RCC 7860 (cell line): ENCODE measurements around the gene STIM1.
"Not testable (repeated sequence)": the region's sequence is repeated elsewhere in the genome, so short reads cannot be mapped to it uniquely, and the experiment has no call there.

Source experiments
- DNase-seq: peaks from one replicate; pipeline ENCODE4 v3.0.0-alpha.2; 2015; ENCODE audit warnings: low spot score
- FAIRE-seq: peaks from 2 replicates; lab custom pipeline; 2012; peaks lifted over from hg19 to GRCh38; lab: Jason Lieb, UNC

The STIM1 gene

GRCh38 chr11:4006946-4007680 is 151.6 kb downstream of the STIM1 start:
- no peak for FAIRE-seq
- no peak for DNase-seq

GRCh38 chr11:4008116-4008515 is 152.7 kb downstream of the STIM1 start:
- DNase-seq (no peak), FAIRE-seq (no peak)

GRCh38 chr11:4016602-4017001 is 161.1 kb downstream of the STIM1 start:
- FAIRE-seq, DNase-seq: not testable (repeated sequence)

GRCh38 chr11:4017129-4017528 is 161.7 kb downstream of the STIM1 start:
- FAIRE-seq (no peak), DNase-seq (no peak)

- DNase-seq = no peak
- FAIRE-seq = no peak
These were observed 163.2 kb downstream of the STIM1 start for GRCh38 chr11:4018641-4019040.

GRCh38 chr11:4019891-4020290 is 164.4 kb downstream of the STIM1 start:
- FAIRE-seq (no peak), DNase-seq (no peak)

GRCh38 chr11:4022669-4023068 is 167.2 kb downstream of the STIM1 start:
- DNase-seq (no peak), FAIRE-seq (no peak)

- no peak for DNase-seq
- FAIRE-seq = no peak
These were observed 169.9 kb downstream of the STIM1 start for GRCh38 chr11:4025248-4025966.

- FAIRE-seq (no peak), DNase-seq (no peak)
These were observed 170.5 kb downstream of the STIM1 start for GRCh38 chr11:4025967-4026324.

- no peak for DNase-seq
- no peak for FAIRE-seq
These were observed 170.9 kb downstream of the STIM1 start for GRCh38 chr11:4026389-4026788.

GRCh38 chr11:4027746-4028145 is 172.3 kb downstream of the STIM1 start:
- FAIRE-seq = no peak
- DNase-seq = no peak

- no peak for FAIRE-seq
- DNase-seq = no peak
These were observed 174.7 kb downstream of the STIM1 start for GRCh38 chr11:4030197-4030596.

- FAIRE-seq = no peak
- no peak for DNase-seq
These were observed 176.6 kb downstream of the STIM1 start for GRCh38 chr11:4032097-4032496.

GRCh38 chr11:4035985-4036384 is 180.5 kb downstream of the STIM1 start:
- no peak for FAIRE-seq
- DNase-seq = no peak

- DNase-seq (no peak), FAIRE-seq (no peak)
These were observed 183.5 kb downstream of the STIM1 start for GRCh38 chr11:4039011-4039410.

GRCh38 chr11:4040461-4040860 is 185.0 kb downstream of the STIM1 start:
- DNase-seq (no peak), FAIRE-seq (no peak)

- FAIRE-seq (no peak), DNase-seq (no peak)
These were observed 186.4 kb downstream of the STIM1 start for GRCh38 chr11:4041731-4042391.

GRCh38 chr11:4044976-4045646 is 189.6 kb downstream of the STIM1 start:
- FAIRE-seq (no peak), DNase-seq (no peak)

- DNase-seq (no peak), FAIRE-seq (no peak)
These were observed 192.9 kb downstream of the STIM1 start for GRCh38 chr11:4048340-4048739.

- FAIRE-seq (no peak), DNase-seq (no peak)
These were observed 193.5 kb downstream of the STIM1 start for GRCh38 chr11:4049006-4049405.

- FAIRE-seq = no peak
These were observed 194.7 kb downstream of the STIM1 start for GRCh38 chr11:4050138-4050537.

More at GRCh38 chr11:4050138-4050537, 194.7 kb downstream of the STIM1 start:
- DNase-seq = no peak
